Measurements from ENCODE around the gene ZBED6.

The ZBED6 gene

GRCh38 chr1:203840208-203840808 is 44.9 kb downstream of the ZBED6 start:
- DNase-seq (ENCODE audit: low read depth), result no peak
- Histone ChIP-seq H3K36me3 (ENCODE audit: control insufficient read depth, insufficient read depth, low read length, severe bottlenecking) (peaks cover 78% of the 10 kb centered on the region), H3K9ac (ENCODE audit: low read length) (no peak overlapping the region), H3K9me3 (ENCODE audit: control insufficient read depth, low read length) (no peaks in the 10 kb centered on the region), H3K27me3 (replicated peaks; ENCODE audit: control insufficient read depth, insufficient read depth, low read length) (no peaks in the 10 kb centered on the region), H3K4me3 (ENCODE audit: low read length) (no peak overlapping the region), H3K4me1 (ENCODE audit: control insufficient read depth, insufficient read depth, low read length) (peaks cover 14% of the 10 kb centered on the region)

GRCh38 chr1:203842559-203842876 is 47.1 kb downstream of the ZBED6 start:
- DNase-seq (ENCODE audit: low read depth), result no peak
- peaks cover 14% of the 10 kb centered on the region for H3K4me1 ChIP-seq (ENCODE audit: control insufficient read depth, insufficient read depth, low read length)
- H3K9me3 ChIP-seq (ENCODE audit: control insufficient read depth, low read length), result no peaks in the 10 kb centered on the region
- no peak overlapping the region for H3K9ac ChIP-seq (ENCODE audit: low read length)
- peaks cover 77% of the 10 kb centered on the region for H3K36me3 ChIP-seq (ENCODE audit: control insufficient read depth, insufficient read depth, low read length, severe bottlenecking)
- H3K27me3 ChIP-seq (replicated peaks; ENCODE audit: control insufficient read depth, insufficient read depth, low read length), result no peaks in the 10 kb centered on the region
- no peak overlapping the region for H3K4me3 ChIP-seq (ENCODE audit: low read length)

DNA sequence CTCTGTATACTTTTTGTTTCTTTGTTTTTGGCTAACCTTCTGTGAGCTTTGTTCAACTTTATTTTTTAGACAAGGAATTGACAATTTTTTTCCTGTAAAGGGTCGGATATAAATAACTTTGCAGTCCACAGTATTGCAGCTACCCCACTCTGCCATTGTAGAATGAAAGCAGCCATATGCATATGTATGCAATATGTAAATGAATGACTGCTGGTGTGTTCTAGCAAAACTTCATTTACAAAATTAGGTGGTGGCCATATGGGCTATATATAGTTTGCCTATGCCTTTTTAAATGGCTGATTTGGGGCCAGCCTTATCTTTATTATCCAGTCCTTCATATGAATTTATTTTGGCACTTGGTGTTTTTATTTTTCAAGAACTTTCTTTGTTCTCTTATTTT is 48.0 kb downstream of the ZBED6 start:
- DNase-seq (ENCODE audit: low read depth), result no peak
- Histone ChIP-seq H3K36me3 (ENCODE audit: control insufficient read depth, insufficient read depth, low read length, severe bottlenecking) (peaks cover 77% of the 10 kb centered on the region), H3K9me3 (ENCODE audit: control insufficient read depth, low read length) (no peaks in the 10 kb centered on the region), H3K4me3 (ENCODE audit: low read length) (no peak overlapping the region), H3K27me3 (replicated peaks; ENCODE audit: control insufficient read depth, insufficient read depth, low read length) (no peaks in the 10 kb centered on the region), H3K4me1 (ENCODE audit: control insufficient read depth, insufficient read depth, low read length) (peaks cover 13% of the 10 kb centered on the region), H3K9ac (ENCODE audit: low read length) (no peak overlapping the region)
